Caco-2 (cell line): ENCODE data around the gene CLNK. TPM values are rescaled to one million over a fixed set of nuclear protein-coding genes. Genes with fewer than 3 reads are reported as not detected.

ENCODE experiments used
- BruUV-seq: library from RNA; stranded (reverse); fragments of 400-500 nt; replicated peaks from 2 replicates; lab custom pipeline; 2021; lab: Mats Ljungman, UMichigan
- CTCF ChIA-PET: fragments of 300-600 bp; sonication (Branson Sonifier 250); formaldehyde crosslinking; loops from one replicate; lab custom pipeline; 2022; ENCODE audit warnings: antibody characterized with exemption; lab: Charles Lee
- POLR2A ChIA-PET: fragments of 300-600 bp; sonication (Branson Sonifier 250); formaldehyde crosslinking; loops from one replicate; lab custom pipeline; 2022; ENCODE audit warnings: antibody characterized with exemption; lab: Charles Lee
- DNase-seq, 2 experiments: peaks; one replicate each; pipeline versions ENCODE4 v3.0.0 to v3.0.0-alpha.2; 2020 to 2022
- H3K27me3 ChIP-seq: replicated peaks from 2 replicates; pipeline ENCODE4 v1.6.0; 2011; ENCODE audit warnings: low read length; ENCODE audit not compliant: control insufficient read depth, insufficient read depth
- H3K36me3 ChIP-seq: 2 replicates; pipeline ENCODE4 v1.5.1; 2011; ENCODE audit warnings: low read length; ENCODE audit not compliant: control insufficient read depth, insufficient read depth
- H3K4me1 ChIP-seq: fragments of 250-450 bp; sonication (Bioruptor Pico); 2 replicates; pipeline ENCODE4 v1.5.1; 2020; ENCODE audit warnings: mild to moderate bottlenecking
- H3K4me3 ChIP-seq: 2 replicates; pipeline ENCODE4 v1.5.1; 2011; ENCODE audit warnings: low read depth, mild to moderate bottlenecking, control low read depth, low read length
- H3K9me3 ChIP-seq: fragments of 250-450 bp; sonication (Bioruptor Pico); 2 replicates; pipeline ENCODE4 v1.5.1; 2020; ENCODE audit warnings: mild to moderate bottlenecking, moderate library complexity
- H3K27ac Mint-ChIP-seq: one replicate; pipeline ENCODE4 v1.8.0; 2022; ENCODE audit warnings: mixed read lengths; ENCODE audit not compliant: unreplicated experiment
- H3K27me3 Mint-ChIP-seq: one replicate; pipeline ENCODE4 v1.8.0; 2022; ENCODE audit warnings: mixed read lengths; ENCODE audit not compliant: insufficient read depth, unreplicated experiment
- H3K36me3 Mint-ChIP-seq: one replicate; pipeline ENCODE4 v1.8.0; 2022; ENCODE audit warnings: mild to moderate bottlenecking, mixed read lengths; ENCODE audit not compliant: insufficient read depth, unreplicated experiment
- H3K4me1 Mint-ChIP-seq: one replicate; pipeline ENCODE4 v1.8.0; 2022; ENCODE audit warnings: low read depth, mixed read lengths; ENCODE audit not compliant: unreplicated experiment
- H3K4me3 Mint-ChIP-seq: one replicate; pipeline ENCODE4 v1.8.0; 2022; ENCODE audit warnings: mild to moderate bottlenecking, moderate library complexity, mixed read lengths; ENCODE audit not compliant: unreplicated experiment
- H3K9me3 Mint-ChIP-seq: one replicate; pipeline ENCODE4 v1.8.0; 2022; ENCODE audit warnings: mixed read lengths; ENCODE audit not compliant: unreplicated experiment
- intact Hi-C: fragments of 100-400 bp; cut with micrococcal nuclease; formaldehyde crosslinking; loops from one replicate; pipeline ENCODE4 v1.10.0; 2022; ENCODE audit not compliant: unreplicated experiment
- total RNA-seq: library from RNA; stranded (reverse); gene quantifications from 2 replicates; pipeline ENCODE4 v1.2.3, GENCODE V29; 2022
- TF ChIP-seq, protein P1 (sequence below), 2 experiments: fragments of 200-600 bp in 1 of 2; IDR thresholded peaks; 1 replicate in 1 of 2; 2 replicates in 1 of 2; pipeline versions ENCODE4 v1.5.1 to v1.8.0; 2011 to 2022; ENCODE audit warnings: antibody characterized with exemption in 1 of 2, control low read depth in 1 of 2, inconsistent platforms in 1 of 2, low read depth in 1 of 2, low read length in 1 of 2, mild to moderate bottlenecking in 1 of 2, moderate library complexity in 1 of 2; ENCODE audit not compliant: insufficient read depth in 1 of 2, severe bottlenecking in 1 of 2, unreplicated experiment in 1 of 2

CLNK gene
- total RNA-seq, 1 experiment from 2014 or later: not detected

GRCh38 chr4:10728016-10728415, 43.4 kb upstream of the CLNK start:
- BruUV-seq: no TSS peak
- no peaks in the 10 kb centered on the region for H3K9me3 ChIP-seq
- ChIA-PET CTCF (no interaction called here), POLR2A (no interaction called here)
- intact Hi-C loops: no loop called here
- no peak for DNase-seq
- no peak overlapping the region for H3K4me3 ChIP-seq
- Mint-ChIP-seq H3K9me3 (no peaks in the 10 kb centered on the region), H3K4me3 (no peak overlapping the region), H3K27me3 (peaks cover 2% of the 10 kb centered on the region), H3K4me1 (no peaks in the 10 kb centered on the region), H3K36me3 (no peaks in the 10 kb centered on the region), H3K27ac (no peak overlapping the region)
- no peaks in the 10 kb centered on the region for H3K4me1 ChIP-seq
- no peaks in the 10 kb centered on the region for H3K36me3 ChIP-seq
- TF ChIP-seq, protein P1, sequence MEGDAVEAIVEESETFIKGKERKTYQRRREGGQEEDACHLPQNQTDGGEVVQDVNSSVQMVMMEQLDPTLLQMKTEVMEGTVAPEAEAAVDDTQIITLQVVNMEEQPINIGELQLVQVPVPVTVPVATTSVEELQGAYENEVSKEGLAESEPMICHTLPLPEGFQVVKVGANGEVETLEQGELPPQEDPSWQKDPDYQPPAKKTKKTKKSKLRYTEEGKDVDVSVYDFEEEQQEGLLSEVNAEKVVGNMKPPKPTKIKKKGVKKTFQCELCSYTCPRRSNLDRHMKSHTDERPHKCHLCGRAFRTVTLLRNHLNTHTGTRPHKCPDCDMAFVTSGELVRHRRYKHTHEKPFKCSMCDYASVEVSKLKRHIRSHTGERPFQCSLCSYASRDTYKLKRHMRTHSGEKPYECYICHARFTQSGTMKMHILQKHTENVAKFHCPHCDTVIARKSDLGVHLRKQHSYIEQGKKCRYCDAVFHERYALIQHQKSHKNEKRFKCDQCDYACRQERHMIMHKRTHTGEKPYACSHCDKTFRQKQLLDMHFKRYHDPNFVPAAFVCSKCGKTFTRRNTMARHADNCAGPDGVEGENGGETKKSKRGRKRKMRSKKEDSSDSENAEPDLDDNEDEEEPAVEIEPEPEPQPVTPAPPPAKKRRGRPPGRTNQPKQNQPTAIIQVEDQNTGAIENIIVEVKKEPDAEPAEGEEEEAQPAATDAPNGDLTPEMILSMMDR (IDR thresholded peaks at IDR 0.05; ENCODE audit: insufficient read depth in 1 of 2, low read depth in 1 of 2, low read length in 1 of 2, severe bottlenecking in 1 of 2, unreplicated experiment in 1 of 2): no peak
- no peaks in the 10 kb centered on the region for H3K27me3 ChIP-seq

GRCh38 chr4:10727140-10727880, 42.7 kb upstream of the CLNK start:
- Mint-ChIP-seq H3K27me3 (peaks cover 2% of the 10 kb centered on the region), H3K4me1 (no peaks in the 10 kb centered on the region), H3K36me3 (no peaks in the 10 kb centered on the region), H3K9me3 (no peaks in the 10 kb centered on the region), H3K27ac (no peak overlapping the region), H3K4me3 (no peak overlapping the region)
- no peak for DNase-seq
- no peaks in the 10 kb centered on the region for H3K9me3 ChIP-seq
- H3K27me3 ChIP-seq: no peaks in the 10 kb centered on the region
- H3K4me3 ChIP-seq: no peak overlapping the region
- POLR2A ChIA-PET: no interaction called here
- CTCF ChIA-PET: no interaction called here
- intact Hi-C loops: no loop called here
- no peaks in the 10 kb centered on the region for H3K36me3 ChIP-seq
- H3K4me1 ChIP-seq: no peaks in the 10 kb centered on the region
- TF ChIP-seq, protein P1 (IDR thresholded peaks at IDR 0.05; ENCODE audit: insufficient read depth in 1 of 2, low read depth in 1 of 2, low read length in 1 of 2, severe bottlenecking in 1 of 2, unreplicated experiment in 1 of 2): no peak
- BruUV-seq: no TSS peak

- BruUV-seq: no TSS peak
- Mint-ChIP-seq H3K9me3 (no peaks in the 10 kb centered on the region), H3K4me1 (no peaks in the 10 kb centered on the region), H3K4me3 (no peak overlapping the region), H3K27me3 (no peaks in the 10 kb centered on the region), H3K27ac (no peak overlapping the region), H3K36me3 (no peaks in the 10 kb centered on the region)
- POLR2A ChIA-PET: no interaction called here
- Histone ChIP-seq H3K36me3 (no peaks in the 10 kb centered on the region), H3K4me3 (no peak overlapping the region), H3K27me3 (no peaks in the 10 kb centered on the region), H3K9me3 (no peaks in the 10 kb centered on the region), H3K4me1 (no peaks in the 10 kb centered on the region)
- no peak for DNase-seq
- CTCF ChIA-PET: no interaction called here
- intact Hi-C loops: no loop called here
- TF ChIP-seq, protein P1 (IDR thresholded peaks at IDR 0.05; ENCODE audit: insufficient read depth in 1 of 2, low read depth in 1 of 2, low read length in 1 of 2, severe bottlenecking in 1 of 2, unreplicated experiment in 1 of 2): no peak
These were observed 38.4 kb upstream of the CLNK start for GRCh38 chr4:10722957-10723356.
